Endothelial cell of umbilical vein (primary cell): ENCODE data around the gene CSN1S1. TPM values are rescaled to one million over a fixed set of nuclear protein-coding genes. Genes with fewer than 3 reads are reported as not detected.

Source experiments
- BruUV-seq: library from RNA; stranded (reverse); fragments of 400-500 nt; replicated peaks from 2 replicates; lab custom pipeline; 2021; lab: Mats Ljungman, UMichigan
- CTCF ChIA-PET: fragments of 300-600, 350-600 bp; sonication (Branson Sonifier 250); formaldehyde crosslinking; loops from one replicate; lab custom pipeline; 2021; ENCODE audit warnings: antibody characterized with exemption, inconsistent platforms; lab: Charles Lee
- POLR2A ChIA-PET: fragments of 300-600, 350-600 bp; sonication (Branson Sonifier 250); formaldehyde crosslinking; loops from one replicate; lab custom pipeline; 2021; ENCODE audit warnings: antibody characterized with exemption, inconsistent platforms; lab: Charles Lee
- DNase-seq: peaks from one replicate; pipeline ENCODE4 v3.0.0-alpha.2; 2011; ENCODE audit warnings: low read depth, low spot score
- FAIRE-seq: peaks from 2 replicates; lab custom pipeline; 2011; peaks lifted over from hg19 to GRCh38; lab: Jason Lieb, UNC
- H2AFZ ChIP-seq: 2 replicates; pipeline ENCODE4 v1.6.0; 2012; ENCODE audit warnings: low read depth, low read length, control low read depth, inconsistent platforms
- H3K27ac ChIP-seq: 2 replicates; pipeline ENCODE4 v1.5.1; 2011; ENCODE audit warnings: low read depth, mild to moderate bottlenecking, control low read depth, low read length, moderate library complexity; ENCODE audit not compliant: insufficient read depth
- H3K27me3 ChIP-seq, 2 experiments: 2 replicates each; pipeline versions ENCODE4 v1.6.0 to v1.6.1; 2011; ENCODE audit warnings: low read length in 2 of 2, mixed read lengths in 1 of 2; ENCODE audit not compliant: control insufficient read depth in 2 of 2, insufficient read depth in 2 of 2
- H3K36me3 ChIP-seq, 2 experiments: 2 replicates in 1 of 2; 3 replicates in 1 of 2; pipeline ENCODE4 v1.5.1; 2011; ENCODE audit warnings: low read length in 2 of 2, mild to moderate bottlenecking in 1 of 2, moderate library complexity in 1 of 2; ENCODE audit not compliant: control insufficient read depth in 2 of 2, insufficient read depth in 2 of 2; ENCODE audit errors: extremely low read depth in 1 of 2
- H3K4me1 ChIP-seq: 3 replicates; pipeline ENCODE4 v1.5.1; 2011; ENCODE audit warnings: mild to moderate bottlenecking, low read length; ENCODE audit not compliant: control insufficient read depth, insufficient read depth; ENCODE audit errors: extremely low read depth
- H3K4me2 ChIP-seq: 2 replicates; pipeline ENCODE4 v1.6.1; 2011; ENCODE audit warnings: low read length, control low read depth, mixed read lengths; ENCODE audit not compliant: insufficient read depth
- H3K4me3 ChIP-seq, 3 experiments: fragments of 200-600 bp in 1 of 3; sonication (generic), shearing (Covaris generic) in 1 of 3; replicated peaks in 1 of 3; 2 replicates each; pipeline ENCODE4 v1.5.1; 2011 to 2016; ENCODE audit warnings: control low read depth in 3 of 3, low read length in 3 of 3, mild to moderate bottlenecking in 2 of 3, inconsistent platforms in 1 of 3, low read depth in 1 of 3, moderate library complexity in 1 of 3; ENCODE audit not compliant: insufficient read depth in 1 of 3
- H3K79me2 ChIP-seq: 2 replicates; pipeline ENCODE4 v1.6.0; 2012; ENCODE audit warnings: low read length, inconsistent platforms; ENCODE audit not compliant: control insufficient read depth, insufficient read depth
- H3K9ac ChIP-seq: replicated peaks from 2 replicates; pipeline ENCODE3; 2011; ENCODE audit warnings: low read length, control low read depth; ENCODE audit not compliant: insufficient read depth; ENCODE audit errors: extremely low read depth
- H3K9me1 ChIP-seq: replicated peaks from 3 replicates; pipeline ENCODE4 v1.6.0; 2011; ENCODE audit warnings: mild to moderate bottlenecking, low read length; ENCODE audit not compliant: control insufficient read depth, insufficient read depth; ENCODE audit errors: extremely low read depth
- H3K9me3 ChIP-seq: replicated peaks from 2 replicates; pipeline ENCODE4 v1.5.1; 2012; ENCODE audit warnings: low read length, inconsistent platforms; ENCODE audit not compliant: control insufficient read depth, insufficient read depth
- H4K20me1 ChIP-seq: replicated peaks from 2 replicates; pipeline ENCODE3; 2011; ENCODE audit warnings: mild to moderate bottlenecking, low read length; ENCODE audit not compliant: control insufficient read depth, insufficient read depth; ENCODE audit errors: extremely low read depth
- EZH2 ChIP-seq: IDR thresholded peaks from 2 replicates; pipeline ENCODE4 v1.6.1; 2012; ENCODE audit warnings: borderline replicate concordance, low read depth, mild to moderate bottlenecking, moderate library complexity, low read length, inconsistent platforms; ENCODE audit not compliant: severe bottlenecking
- FOS ChIP-seq: IDR thresholded peaks from 2 replicates; pipeline ENCODE4 v1.6.1; 2011; ENCODE audit warnings: mild to moderate bottlenecking, low read length, moderate library complexity, borderline replicate concordance; ENCODE audit not compliant: insufficient read depth
- GATA2 ChIP-seq: IDR thresholded peaks from 2 replicates; pipeline ENCODE4 v1.7.0; 2011; ENCODE audit warnings: low read depth, mild to moderate bottlenecking, moderate library complexity, mixed read lengths, low read length; ENCODE audit not compliant: insufficient read length, insufficient read depth
- JUN ChIP-seq: IDR thresholded peaks from 2 replicates; pipeline ENCODE4 v1.6.1; 2011; ENCODE audit warnings: borderline replicate concordance, low read depth; ENCODE audit not compliant: insufficient read length, insufficient read depth
- MYC ChIP-seq: IDR thresholded peaks from one replicate; pipeline ENCODE4 v1.6.1; 2011; ENCODE audit warnings: mild to moderate bottlenecking, low read depth, low read length
- POLR2A ChIP-seq: IDR thresholded peaks from 2 replicates; pipeline ENCODE4 v1.6.1; 2012; ENCODE audit warnings: low read depth, mild to moderate bottlenecking, control low read depth, low read length
- POLR2AphosphoS5 ChIP-seq: IDR thresholded peaks from 2 replicates; pipeline ENCODE4 v1.6.1; 2012; ENCODE audit warnings: low read depth, mild to moderate bottlenecking, control low read depth, low read length, moderate library complexity; ENCODE audit not compliant: insufficient read depth
- dilution Hi-C: fragments of 300-500 bp; cut with MboI; formaldehyde crosslinking; loops from one replicate; pipeline ENCODE4 v1.15.0; 2019; ENCODE audit warnings: low sequenced_read_pairs; ENCODE audit not compliant: extremely low pct_ligation_motif_present
- intact Hi-C: fragments of 100-400 bp; cut with micrococcal nuclease; formaldehyde crosslinking; loops from one replicate; pipeline ENCODE4 v1.10.0; 2022
- polyA plus RNA-seq, 4 experiments: library from polyadenylated mRNA; depleted of rRNA in 3 of 4; stranded (reverse) in 3 of 4; unstranded in 1 of 4; fragments of >200 nt; gene quantifications; 2 replicates each; pipeline versions ENCODE4 v1.2.1 to v1.2.3, GENCODE V29; 2011 to 2012; ENCODE audit warnings: missing spikeins in 1 of 4
- total RNA-seq: library from RNA; stranded (reverse); gene quantifications from 2 replicates; pipeline ENCODE4 v1.2.3, GENCODE V29; 2021
- TF ChIP-seq, protein P1 (sequence below): IDR thresholded peaks from 2 replicates; pipeline ENCODE4 v1.6.1; 2011; ENCODE audit not compliant: insufficient read depth, insufficient read length
- TF ChIP-seq, protein P2 (sequence below), 2 donors: IDR thresholded peaks; 1 replicate in 1 of 2; 2 replicates in 1 of 2; pipeline ENCODE4 v1.5.1; 2011; ENCODE audit warnings: low read length in 2 of 2, mild to moderate bottlenecking in 2 of 2, moderate library complexity in 2 of 2, control low read depth in 1 of 2, inconsistent platforms in 1 of 2, low read depth in 1 of 2; ENCODE audit not compliant: insufficient read depth in 1 of 2; ENCODE audit errors: extremely low read depth in 1 of 2

CSN1S1 gene
- total and polyA plus RNA-seq, 2 donors (not counting 3 experiments of a cell fraction or from before 2014, with no cell fraction given) = not detected

DNA sequence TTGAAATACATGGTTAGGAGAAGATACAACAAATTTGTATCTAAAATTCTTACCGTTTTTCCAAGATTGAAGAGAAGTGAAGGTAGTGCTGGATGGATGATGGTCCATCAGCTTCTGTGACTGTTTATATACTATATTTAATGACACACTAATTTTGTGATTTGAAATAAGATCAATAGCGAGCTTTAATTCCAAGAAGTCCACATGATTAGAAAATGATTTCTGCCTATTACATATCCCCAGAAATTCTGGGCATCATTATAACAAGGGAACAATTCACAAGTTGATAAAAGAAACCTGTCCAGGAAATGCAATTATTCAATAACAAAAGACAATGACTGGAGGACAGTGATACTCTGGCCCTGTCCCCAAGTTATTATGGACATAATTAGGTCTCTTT is 34.8 kb downstream of the CSN1S1 start, which contains the start of gene CSN2:
Gene CSN2, minus strand, starts transcription at position 101 of the 400 bp plus-strand sequence. CDS start 4,733 bp downstream, outside the sequence.
- no peak for FAIRE-seq
- POLR2A ChIA-PET = no interaction called here

More for the DNA sequence above, 34.8 kb downstream of the CSN1S1 start, which contains the start of gene CSN2:
- DNase-seq = no peak
- Histone ChIP-seq H4K20me1 (no peaks in the 10 kb centered on the region), H3K27me3 (no peaks in the 10 kb centered on the region), H3K9ac (no peak within 1 kb of the TSS), H3K79me2 (no peaks in the 10 kb centered on the region), H3K4me3 (no peak within 1 kb of the TSS), H3K4me1 (no peaks in the 10 kb centered on the region), H2AFZ (no peak within 1 kb of the TSS), H3K36me3 (no peaks in the 10 kb centered on the region), H3K9me1 (no peaks in the 10 kb centered on the region), H3K4me2 (no peak within 1 kb of the TSS), H3K27ac (no peak within 1 kb of the TSS), H3K9me3 (no peaks in the 10 kb centered on the region)
- intact Hi-C loops (no loop called here), dilution Hi-C loops (no loop called here)
- CTCF ChIA-PET = no interaction called here
- BruUV-seq = no TSS peak
- TF ChIP-seq GATA2 (no peak), MYC (no peak), POLR2AphosphoS5 (no peak), FOS (no peak), JUN (no peak), POLR2A (no peak), EZH2 (no peak)
- TF ChIP-seq, protein P1, sequence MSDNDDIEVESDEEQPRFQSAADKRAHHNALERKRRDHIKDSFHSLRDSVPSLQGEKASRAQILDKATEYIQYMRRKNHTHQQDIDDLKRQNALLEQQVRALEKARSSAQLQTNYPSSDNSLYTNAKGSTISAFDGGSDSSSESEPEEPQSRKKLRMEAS = no peak
- TF ChIP-seq, protein P2, sequence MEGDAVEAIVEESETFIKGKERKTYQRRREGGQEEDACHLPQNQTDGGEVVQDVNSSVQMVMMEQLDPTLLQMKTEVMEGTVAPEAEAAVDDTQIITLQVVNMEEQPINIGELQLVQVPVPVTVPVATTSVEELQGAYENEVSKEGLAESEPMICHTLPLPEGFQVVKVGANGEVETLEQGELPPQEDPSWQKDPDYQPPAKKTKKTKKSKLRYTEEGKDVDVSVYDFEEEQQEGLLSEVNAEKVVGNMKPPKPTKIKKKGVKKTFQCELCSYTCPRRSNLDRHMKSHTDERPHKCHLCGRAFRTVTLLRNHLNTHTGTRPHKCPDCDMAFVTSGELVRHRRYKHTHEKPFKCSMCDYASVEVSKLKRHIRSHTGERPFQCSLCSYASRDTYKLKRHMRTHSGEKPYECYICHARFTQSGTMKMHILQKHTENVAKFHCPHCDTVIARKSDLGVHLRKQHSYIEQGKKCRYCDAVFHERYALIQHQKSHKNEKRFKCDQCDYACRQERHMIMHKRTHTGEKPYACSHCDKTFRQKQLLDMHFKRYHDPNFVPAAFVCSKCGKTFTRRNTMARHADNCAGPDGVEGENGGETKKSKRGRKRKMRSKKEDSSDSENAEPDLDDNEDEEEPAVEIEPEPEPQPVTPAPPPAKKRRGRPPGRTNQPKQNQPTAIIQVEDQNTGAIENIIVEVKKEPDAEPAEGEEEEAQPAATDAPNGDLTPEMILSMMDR (IDR thresholded peaks at IDR 0.05; ENCODE audit: extremely low read depth in 1 of 2, insufficient read depth in 1 of 2, low read depth in 1 of 2, low read length in 2 of 2) = no peak
